RPMI7951 (cell line): ENCODE data around the gene ATF6B. TPM values are rescaled to one million over a fixed set of nuclear protein-coding genes. Genes with fewer than 3 reads are reported as not detected.
A peak's percentile ranks its signal among the peaks of the same experiment; 100 is the strongest.
"Not testable (repeated sequence)": the region's sequence is repeated elsewhere in the genome, so short reads cannot be mapped to it uniquely, and the experiment has no call there.

Experiments used
- DNase-seq: peaks from one replicate; pipeline ENCODE4 v3.0.0-alpha.2; 2012; ENCODE audit warnings: low read depth
- total RNA-seq: library from RNA; depleted of rRNA; stranded (reverse); fragments of >200 nt; shearing (Covaris generic); gene quantifications from 2 replicates; pipeline ENCODE4 v1.2.3, GENCODE V29; 2014

Gene ATF6B
- total RNA-seq, 1 experiment from 2014 or later = 20.5 TPM

GRCh38 chr6:32108094-32108627 lies 19.9 kb downstream of the ATF6B start:
- peak; percentile 61 for DNase-seq

- DNase-seq = peak; percentile 61
Observed at GRCh38 chr6:32107406-32107805, 20.6 kb downstream of the ATF6B start.

DNA sequence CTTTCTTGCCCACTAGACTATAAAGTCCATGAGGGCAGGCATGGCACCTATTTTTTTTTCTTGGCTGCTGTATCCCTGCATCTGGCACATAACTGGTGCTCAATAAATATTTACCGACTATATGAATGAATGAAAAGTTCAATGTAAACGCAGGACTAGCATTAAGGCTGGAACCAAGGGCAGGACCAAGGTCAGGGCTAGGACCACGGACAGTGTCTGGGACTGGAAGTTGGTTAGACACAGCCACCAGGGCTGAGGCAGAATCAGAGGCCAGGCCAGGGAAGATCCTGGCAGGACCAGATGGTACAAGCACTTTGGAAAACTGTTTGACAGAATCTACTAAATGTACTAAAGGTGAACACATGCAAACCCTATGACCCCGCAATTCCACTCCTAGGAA lies 22.6 kb downstream of the ATF6B start:
- no peak for DNase-seq

DNA sequence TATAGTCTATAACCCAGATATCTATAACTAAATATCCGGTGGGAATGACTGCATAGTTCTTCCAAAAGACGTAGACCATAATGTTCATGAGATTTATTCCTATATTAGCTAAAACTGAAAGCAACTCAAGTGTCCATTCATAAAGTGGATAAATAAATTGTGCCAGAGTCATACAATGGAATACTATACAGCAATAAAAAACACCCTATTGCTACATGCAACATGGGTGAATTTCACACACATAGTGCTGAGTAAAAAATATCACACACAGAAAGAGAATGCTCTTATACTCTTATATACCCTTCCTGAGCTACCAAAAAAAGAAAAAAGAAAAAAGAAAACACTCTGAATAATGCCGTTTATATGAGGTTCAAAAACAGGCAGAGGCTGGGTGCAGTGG lies 25.8 kb downstream of the ATF6B start:
- no peak for DNase-seq

DNA sequence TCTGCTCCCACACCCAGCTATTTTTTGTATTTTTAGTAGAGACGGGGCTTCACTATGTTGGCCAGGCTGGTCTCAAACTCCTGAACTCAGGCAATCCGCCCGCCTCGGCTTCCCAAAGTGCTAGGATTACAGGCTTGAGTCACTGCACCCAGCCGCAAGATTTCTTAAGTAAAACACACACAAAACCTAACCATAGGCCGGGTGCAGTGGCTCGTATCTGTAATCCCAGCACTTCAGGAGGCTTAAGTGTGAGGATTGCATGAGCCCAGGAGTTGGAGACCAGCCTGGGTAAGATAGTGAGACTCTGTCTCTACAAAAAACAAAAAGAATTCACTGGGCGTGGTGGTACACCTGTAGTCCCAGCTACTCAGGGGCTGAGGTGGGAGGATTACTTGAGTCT lies 27.8 kb downstream of the ATF6B start:
- not testable (repeated sequence) for DNase-seq

DNA sequence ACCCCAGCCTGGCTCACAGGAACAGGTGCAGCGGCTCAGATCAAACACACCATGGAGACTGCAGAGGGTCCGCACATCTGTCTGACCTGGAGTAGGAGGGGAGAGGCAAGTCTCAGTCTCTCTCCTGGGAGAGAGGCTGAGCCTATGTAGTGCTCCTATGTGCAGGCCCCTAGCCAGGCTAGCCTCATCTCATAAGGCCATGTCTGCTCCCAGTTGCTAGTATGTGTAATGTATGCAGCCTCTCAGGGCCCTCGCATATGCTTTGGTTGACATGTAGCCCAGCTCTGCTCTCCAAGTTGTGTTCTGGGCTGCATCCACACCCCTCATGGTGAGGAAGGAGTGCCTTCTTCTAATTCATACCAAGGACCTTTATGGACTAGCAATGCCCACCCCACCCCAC lies 30.7 kb downstream of the ATF6B start:
- no peak for DNase-seq

DNA sequence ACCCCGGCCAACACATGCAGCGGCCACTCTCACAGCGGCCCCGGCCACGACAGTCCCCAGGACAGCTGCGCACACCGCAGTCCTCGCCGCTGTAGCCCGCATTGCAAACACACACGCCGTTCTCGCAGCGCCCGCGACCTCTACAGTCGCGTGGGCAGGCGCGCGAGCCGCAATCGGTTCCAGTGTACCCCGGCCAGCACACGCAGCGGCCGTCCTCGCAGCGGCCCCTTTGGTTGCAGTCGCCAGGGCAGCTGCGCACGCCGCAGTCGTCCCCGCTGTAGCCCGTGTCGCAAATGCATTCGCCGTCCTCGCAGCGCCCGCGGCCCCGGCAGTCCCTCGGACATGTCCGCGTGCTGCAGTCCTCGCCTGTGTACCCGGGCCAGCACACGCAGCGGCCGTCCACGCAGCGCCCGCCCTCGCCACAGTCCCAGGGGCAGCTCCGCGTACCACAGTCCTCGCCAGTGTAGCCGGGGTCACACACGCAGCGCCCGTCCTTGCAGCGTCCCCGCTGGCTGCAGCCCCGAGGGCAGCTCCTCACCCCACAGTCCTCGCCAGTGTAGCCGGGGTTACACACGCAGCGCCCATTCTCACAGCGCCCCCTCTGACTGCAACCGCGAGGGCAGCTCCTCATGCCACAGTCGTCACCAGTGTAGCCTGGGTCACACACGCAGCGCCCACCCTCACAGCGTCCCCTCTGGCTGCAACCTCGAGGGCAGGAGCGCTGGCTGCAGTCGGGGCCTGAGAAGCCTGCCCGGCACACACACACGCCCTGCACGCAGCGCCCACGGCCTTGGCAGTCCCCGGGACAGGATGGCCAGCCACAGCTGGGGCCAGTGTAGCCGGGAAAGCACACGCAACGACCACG lies 31.4 kb downstream of the ATF6B start:
- DNase-seq = no peak

- DNase-seq = no peak
Observed at GRCh38 chr6:32096087-32096393, 32.0 kb downstream of the ATF6B start.

DNA sequence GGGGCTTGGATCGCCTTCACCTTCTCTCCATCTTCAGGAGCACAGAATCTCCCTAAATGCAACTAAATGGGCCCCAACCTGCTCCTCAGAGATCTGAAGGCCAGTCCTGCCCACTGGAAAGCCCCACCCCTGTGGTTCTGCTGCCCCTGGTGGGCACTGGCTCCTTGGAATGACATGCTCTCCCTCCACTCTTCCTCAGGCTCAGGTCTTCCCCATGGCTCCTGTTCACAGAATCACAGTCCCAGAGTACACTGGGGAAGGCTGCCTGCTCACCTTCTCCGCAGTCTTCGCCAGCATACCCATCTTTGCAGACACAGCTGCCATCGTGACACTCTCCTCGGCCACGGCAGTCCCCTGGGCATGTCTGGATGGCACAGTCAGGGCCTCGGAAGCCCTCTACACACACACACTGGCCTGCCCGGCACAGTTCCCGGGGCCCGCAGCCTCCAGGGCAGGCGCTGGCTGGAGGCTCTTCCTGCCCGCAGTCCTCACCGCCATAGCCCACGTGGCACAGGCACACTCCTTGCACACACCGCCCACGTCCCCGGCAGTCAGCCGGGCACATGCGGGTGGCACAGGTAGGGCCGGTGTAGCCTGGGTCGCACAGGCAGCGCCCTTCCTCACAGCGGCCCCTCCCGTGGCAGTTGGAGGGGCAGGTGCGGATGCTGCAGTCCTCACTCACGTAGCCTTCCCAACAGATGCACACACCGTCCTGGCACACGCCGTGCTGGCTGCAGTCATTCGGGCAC lies 32.5 kb downstream of the ATF6B start:
- no peak for DNase-seq

DNA sequence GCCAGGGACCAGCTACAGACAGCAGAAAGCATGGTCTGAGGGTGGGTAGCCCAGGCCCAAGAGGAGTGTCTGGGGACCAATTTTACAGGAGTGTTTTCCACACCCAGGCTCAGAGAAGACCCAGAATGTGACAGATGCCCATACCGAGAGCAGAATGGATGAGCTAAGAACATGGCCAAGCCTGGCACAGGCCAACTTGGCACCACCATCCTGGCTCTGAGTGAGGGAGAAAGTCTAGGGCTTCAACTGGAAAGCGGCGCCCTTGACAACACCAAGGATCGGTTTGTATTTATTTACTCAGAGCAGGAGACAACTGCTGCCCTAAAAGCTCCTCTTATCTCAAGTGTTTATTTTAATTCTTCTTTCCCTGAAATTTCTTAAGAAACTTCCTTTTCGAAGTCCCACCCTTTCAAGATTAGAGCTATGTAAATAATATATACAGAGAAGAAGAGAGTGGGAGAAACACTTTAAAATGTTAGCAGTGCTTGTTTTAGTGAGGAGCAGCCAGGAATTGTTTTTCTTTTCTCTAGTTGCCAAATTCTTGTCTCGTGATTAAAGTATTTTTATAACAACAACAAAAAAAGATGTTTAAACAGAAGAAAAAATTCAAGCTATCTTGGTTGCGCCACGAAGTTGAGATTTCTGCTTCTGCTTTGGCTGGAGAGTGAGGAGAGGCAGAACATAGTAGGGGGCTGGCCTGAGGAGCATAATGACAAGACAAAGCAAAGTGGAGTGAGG lies 35.1 kb downstream of the ATF6B start:
- DNase-seq = no peak

GRCh38 chr6:32089082-32089828 lies 38.8 kb downstream of the ATF6B start:
- DNase-seq = no peak

DNA sequence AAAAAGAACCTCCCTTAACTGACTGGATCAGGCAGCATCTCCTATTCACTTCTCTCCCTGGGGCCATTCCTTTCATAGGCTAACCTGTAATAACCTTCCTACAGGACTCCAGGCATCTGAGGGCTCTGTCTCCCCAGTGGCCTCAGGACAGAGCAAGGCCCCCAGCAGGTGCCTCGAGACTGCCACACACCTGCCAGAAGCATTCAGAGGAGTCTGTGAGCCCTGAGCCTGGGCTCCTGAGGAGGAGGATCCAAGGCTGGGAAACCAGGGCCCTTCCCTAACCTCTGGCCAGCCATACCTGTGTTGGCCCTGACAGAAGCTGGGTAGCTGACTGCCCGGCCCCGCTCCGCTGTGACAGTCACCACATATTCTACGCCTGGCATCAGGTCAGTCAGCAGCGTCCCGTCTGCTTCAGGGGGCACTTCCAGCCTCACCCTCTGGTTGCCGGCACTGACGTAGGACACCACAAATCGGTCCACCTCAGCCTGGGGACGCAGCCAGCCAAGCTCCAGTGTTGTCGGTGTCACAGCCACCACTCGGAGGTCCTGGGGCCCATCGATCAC lies 39.5 kb downstream of the ATF6B start:
- no peak for DNase-seq

DNA sequence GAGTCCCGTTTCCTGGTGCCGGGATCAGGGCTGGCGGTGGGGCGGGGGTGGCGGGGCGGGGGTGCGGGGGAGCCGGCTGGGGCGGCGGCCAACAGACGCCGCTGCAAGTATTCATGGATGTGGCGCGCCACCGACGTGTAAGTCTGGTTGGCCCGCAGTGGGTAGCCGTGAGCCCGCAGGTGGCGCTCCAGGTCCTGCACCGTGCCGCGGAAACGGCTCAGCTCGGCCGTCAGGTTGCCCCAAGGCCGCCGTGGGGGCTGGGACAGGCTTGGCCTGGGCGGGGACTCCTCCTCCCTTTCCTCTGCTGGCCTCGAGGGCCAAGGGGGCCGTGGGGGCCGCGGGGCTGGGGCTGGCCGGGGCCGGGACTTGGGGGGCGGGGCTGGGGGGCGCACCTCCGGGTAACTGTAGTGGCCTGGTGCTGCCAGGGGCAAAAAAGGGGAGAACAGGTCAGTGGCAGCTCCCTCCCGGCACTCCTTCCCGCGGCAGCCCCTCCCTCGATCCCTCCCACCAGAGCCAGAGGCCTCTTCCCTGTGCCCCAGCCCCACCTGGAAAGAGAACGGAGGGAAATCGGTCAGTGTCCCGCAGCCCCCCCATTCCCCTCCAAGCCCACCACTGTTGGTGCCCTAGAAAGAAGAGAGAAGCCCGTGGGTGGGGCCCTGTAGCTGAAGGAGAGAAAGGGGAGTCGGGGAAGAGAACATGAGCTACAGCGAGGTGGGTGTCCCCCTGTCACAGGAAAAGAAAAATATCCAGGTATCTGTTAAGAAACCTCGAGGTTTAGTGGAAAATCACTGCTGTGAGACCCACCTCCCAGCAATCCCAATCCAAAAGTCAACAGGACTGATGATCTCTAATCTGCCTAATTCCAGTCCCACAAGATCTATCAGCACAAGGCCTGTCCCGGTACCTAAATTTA lies 40.2 kb downstream of the ATF6B start:
- peak; percentile 57 for DNase-seq

- peak; percentile 92 for DNase-seq
Observed at GRCh38 chr6:32086661-32087573, 41.1 kb downstream of the ATF6B start.

DNA sequence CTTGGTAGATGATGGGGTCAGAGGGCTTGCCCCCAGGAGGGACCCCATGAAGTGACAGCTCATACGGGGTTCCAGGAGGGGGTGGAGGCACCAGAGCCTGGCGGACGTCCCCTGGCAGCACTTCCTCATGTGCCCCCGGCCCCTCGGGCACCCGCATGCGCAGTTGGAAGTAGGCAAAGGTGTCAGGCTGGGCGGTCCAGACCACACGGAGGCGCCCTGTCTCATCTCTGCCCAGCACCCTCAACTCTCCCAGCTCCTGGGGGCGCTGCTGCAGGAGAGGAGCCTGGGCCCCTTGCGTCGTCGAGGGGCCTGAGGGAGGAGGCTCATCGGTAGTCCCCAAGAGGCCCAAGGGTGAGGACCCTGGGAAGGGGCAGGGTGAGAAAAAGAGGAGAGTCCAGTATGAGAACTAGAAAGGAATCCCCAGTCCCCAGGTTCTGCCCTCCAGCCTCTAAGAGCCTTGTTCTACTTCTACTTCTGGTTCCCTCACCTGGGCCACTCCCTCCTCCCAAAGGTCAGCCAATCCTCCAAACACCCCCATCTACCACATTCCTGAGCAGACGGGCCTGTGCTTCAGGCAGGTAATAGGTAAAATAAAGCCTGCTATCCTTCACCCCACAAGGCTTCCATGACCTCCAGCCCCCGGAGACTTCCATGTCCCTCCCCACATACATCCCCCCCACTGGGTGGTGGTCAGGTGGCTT lies 42.1 kb downstream of the ATF6B start:
- DNase-seq = no peak

DNA sequence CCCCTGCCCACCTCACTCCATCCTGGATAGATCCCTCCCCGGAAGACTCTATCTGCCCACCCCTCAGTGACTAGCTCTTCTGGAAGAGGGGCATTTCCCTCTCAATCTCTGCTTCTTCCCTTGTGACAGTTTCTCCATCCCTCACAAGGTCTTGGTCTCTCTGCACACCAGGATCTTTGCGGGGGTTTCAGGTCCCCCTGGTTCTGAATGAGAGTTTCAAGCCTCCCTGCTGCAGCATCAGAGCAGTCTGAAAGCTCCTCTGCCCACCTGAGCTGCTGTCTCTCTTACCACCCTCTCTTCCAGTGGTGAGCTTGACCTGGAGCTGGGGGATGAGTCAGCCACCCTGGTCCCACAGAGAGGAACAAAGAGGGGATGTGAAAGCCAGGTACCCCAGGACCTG lies 43.3 kb downstream of the ATF6B start:
- no peak for DNase-seq

DNA sequence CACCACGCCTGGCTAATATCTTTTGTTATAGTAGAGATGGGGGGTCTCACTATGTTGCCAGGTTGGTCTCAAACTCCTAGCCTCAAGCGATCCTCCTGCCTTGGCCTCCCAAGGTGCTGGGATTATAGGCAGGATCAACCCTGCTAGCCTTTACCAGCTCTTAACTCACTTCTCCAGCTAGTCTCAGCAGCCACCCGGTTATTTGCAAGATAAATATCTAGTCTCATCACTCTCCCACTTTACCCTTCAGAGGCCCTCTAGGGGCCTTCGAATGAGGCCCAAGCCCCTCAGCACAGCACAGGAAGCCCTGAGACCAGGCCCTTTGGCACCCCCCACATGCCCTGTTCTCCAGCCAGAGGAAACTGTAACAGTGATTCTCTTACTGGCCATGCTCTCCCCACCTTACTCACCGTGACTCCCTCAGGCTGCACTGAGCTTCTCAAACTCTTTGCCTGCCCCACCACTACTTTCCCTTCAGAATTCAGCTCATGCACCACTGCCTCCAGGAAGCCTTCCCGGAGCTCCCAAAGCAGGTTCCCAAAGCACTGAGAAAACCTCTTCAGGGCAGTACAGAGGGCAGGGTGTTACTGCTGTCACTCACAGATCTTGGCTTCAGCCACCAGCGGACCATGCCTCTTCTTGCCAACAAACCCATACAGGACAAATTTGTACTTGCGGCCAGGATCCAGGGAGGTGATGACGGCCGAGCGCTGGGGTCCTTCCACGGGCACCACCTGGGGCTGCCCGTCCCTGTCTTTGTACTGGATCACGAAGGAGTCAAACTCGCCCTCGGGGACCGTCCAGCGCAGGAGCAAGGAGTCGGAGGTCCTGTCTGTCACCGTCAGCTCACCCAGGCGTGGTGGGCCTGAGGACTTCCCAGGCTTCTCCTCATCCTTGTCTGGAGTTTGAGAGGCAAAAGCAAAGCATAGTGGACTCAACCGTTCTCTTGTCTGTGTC lies 44.0 kb downstream of the ATF6B start:
- DNase-seq = no peak
